ENCODE measurements around the gene TMCC1. TPM values are rescaled to one million over a fixed set of nuclear protein-coding genes. Genes with fewer than 3 reads are reported as not detected.

The TMCC1 gene
- total RNA-seq, 1 donor from 2014 or later, result 29.1 TPM

DNA sequence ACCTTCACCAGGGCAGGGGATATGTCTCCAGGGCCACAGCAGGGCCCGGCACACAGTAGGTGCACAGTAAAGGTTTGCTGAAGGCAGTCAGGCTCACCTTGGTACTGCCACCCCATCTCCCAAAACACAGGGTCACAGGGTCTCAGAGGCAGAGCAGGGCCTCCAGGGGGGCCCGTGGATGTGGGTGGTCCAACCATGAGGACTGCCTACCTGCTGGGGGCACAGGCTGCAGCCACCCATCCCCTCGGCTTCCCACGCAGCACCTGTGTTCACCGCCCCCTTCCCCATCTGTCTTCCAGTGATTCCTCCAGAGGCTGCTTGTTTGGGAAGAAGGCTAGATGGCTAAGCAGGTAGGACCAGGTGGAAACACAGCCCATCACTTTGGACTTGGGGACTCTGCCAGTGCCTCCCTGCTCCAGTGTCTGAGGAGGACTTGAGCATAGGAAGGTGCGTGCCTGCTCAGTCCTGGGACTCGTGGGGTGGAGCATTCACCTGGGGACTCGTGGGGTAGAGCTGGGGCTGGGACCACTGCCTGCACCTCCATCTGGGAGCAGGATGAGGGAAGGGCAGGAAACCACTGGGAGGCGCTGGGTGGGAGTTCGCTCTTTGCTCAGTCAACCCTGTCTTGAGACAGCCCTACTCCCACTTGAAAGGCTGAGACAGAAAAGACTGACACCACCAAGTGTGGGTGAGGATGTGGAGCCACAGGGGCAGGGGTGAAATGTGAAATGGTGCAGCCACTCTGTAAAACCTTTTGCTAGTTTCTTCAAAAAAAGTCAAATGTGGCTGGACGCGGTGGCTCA is 268.2 kb downstream of the TMCC1 start:
- intact Hi-C loops (cut with DNase I), result loop anchor here (5.0 kb wide), 1 partner anchor 183 kb away; the partner anchor contains the start of gene IFT122
- ATAC-seq, result no peak
- DNase-seq (ENCODE audit: missing footprints), result no peak

DNA sequence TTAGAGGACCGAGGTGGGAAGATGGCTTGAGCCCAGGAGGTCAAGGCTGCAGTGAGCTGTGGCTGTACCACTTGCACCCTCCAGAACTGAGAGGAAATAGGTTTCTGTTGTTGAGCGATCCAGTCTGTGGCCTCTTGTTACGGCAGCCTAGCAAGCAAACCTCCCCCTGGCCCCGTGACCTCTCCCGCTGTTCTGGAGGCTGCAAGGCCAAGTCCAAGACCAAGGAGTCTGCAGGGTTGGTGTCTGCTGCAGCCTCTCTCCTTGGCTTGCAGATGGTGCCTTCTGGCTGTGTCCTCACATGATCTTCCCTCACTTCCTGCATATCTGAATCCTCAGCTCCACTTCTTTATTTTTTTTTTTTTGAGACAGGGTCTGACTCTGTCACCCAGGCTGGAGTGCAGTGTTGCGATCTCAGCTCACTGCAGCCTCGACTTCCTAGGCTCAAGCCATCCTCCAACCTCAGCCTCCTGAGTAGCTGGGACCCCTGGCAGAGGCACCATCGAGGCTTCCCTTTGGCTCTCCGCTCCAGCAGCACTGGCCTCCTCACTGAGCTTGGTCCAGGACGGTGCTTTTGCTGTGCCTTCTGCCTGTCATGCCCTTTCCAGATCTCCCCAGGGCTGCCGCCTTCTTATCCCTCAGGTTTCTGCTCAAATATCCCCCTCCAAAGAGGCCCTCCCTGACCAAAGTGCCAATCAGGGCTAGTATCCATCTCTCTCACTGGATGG is 269.0 kb downstream of the TMCC1 start:
- no peak for DNase-seq (ENCODE audit: missing footprints)
- no peak for ATAC-seq
- intact Hi-C loops (cut with DNase I), result loop anchor here (5.0 kb wide), 1 partner anchor 182 kb away; the partner anchor contains the start of gene IFT122

DNA sequence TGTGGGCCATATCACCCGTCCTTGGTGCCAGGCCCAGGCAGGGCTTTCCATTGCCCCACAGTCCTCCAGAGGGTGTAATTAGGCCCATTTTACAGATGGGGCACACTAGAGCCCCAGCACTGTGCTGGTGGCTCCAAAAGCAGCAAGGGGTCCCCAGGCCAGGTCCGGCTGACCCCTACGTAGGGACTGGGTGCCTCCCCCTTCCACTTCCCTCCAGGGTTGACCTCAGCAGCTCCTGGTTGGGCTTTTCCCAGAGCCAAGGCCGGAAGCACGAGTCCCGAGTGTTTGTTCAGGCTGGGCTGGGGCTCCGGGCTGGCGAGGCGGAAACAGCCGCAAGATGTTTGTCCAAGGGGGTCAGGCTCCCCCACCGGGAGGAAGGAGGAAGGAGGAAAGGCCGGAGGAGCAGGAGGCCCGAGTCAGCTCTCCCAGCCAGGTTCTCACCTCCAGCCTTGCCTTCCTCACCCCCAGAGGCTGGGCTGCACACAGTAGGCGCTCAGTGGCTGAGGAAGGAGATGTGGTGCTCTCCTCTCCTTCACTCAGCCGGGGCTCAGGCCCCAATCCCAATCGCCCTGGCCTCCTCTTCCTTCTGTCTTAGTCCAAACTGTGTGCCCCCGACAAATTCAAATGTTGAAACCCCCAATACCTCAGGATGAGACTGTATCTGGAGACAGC is 269.9 kb downstream of the TMCC1 start:
- DNase-seq (ENCODE audit: missing footprints) (no peak), ATAC-seq (no peak)
- intact Hi-C loops (cut with DNase I), result loop anchor here (2.0 kb wide), 1 partner anchor 15 kb away; no protein-coding TSS in a partner anchor

DNA sequence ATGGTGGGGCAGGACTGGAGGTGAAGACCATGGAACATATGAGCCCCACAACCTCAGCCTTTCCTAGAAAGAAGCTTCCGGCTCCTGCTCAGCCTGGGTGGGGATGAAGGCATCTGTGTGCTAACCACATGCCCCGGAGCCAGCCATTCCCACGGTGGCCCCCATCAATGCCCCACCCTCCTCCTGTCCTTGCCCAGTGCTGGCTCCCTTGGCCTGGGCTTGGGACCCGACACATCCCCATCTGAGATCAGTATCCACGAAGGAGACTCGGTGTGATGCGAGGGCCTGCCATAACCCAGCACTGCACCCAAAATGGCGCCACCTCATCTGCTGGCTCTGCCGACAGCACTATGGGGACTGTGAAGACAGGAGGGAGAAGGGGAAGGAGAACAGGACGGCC is 270.6 kb downstream of the TMCC1 start:
- no peak for ATAC-seq
- DNase-seq (ENCODE audit: missing footprints), result no peak
- intact Hi-C loops (cut with DNase I), result loop anchor here (2.0 kb wide), 1 partner anchor 14 kb away; no protein-coding TSS in a partner anchor

DNA sequence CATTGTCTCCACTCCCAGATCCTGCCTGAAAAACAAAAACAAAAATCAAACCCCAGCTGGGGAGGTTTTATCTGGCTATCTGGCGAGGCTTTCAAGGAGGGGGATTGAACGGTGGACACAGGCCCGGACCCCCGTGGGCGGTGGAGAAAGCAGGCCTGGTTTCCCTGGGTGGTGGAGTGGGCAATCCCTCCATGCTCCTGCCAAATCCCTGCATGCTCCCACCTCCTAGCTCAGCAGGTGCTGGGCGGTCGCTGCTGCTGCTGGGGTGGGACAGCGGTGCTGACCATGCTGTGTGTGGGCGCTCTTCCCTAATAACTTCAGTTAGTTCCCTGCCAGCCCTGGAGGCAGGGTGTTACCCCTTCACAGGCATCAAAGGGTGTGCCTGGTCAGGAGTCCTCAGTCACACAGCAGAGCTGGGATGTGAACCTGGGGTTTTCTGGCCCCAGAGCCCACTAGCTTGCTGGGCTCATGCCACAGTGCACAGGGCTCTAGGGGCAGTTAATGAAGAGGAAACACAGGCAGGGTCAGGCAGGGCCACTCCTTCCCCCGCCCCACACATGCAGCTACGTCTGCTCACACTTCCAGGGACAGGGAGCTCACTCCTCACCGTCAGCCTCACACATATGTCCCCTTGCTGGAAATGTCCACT is 271.2 kb downstream of the TMCC1 start:
- intact Hi-C loops (cut with DNase I), result loop anchor here (2.0 kb wide), 1 partner anchor 14 kb away; no protein-coding TSS in a partner anchor
- ATAC-seq (no peak), DNase-seq (ENCODE audit: missing footprints) (no peak)

DNA sequence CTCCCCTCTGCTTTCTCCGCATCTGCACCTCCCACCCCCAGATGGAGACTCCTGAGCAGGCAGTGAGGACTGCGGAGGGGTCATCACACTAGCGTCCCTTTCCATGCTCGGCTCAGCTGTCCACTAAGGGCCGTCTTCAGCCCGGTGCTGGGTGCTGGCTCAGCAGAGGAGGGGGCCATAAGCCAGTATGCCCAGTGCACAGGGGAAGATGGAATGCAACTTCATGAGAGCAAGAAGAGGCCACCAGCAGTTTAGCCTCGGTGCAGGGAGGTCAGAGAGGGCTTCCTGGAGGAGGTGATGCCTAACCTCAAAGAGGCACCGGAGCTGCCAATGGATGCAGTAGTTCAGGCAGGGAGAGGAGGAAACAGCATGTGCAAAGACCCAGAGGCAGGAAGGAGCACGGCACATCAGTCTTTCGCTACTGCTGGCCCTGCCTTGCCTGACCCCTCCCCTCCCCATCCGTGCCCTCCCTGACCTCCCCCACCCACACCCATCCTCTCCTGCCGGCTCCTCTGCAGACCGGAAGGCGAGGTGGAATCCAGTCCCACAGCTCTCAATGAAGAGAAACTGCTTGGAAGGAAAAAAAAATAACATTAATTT is 271.8 kb downstream of the TMCC1 start:
- intact Hi-C loops (cut with DNase I), result loop anchor here (2.0 kb wide), 1 partner anchor 13 kb away; no protein-coding TSS in a partner anchor
- no peak for DNase-seq (ENCODE audit: missing footprints)
- ATAC-seq, result no peak

DNA sequence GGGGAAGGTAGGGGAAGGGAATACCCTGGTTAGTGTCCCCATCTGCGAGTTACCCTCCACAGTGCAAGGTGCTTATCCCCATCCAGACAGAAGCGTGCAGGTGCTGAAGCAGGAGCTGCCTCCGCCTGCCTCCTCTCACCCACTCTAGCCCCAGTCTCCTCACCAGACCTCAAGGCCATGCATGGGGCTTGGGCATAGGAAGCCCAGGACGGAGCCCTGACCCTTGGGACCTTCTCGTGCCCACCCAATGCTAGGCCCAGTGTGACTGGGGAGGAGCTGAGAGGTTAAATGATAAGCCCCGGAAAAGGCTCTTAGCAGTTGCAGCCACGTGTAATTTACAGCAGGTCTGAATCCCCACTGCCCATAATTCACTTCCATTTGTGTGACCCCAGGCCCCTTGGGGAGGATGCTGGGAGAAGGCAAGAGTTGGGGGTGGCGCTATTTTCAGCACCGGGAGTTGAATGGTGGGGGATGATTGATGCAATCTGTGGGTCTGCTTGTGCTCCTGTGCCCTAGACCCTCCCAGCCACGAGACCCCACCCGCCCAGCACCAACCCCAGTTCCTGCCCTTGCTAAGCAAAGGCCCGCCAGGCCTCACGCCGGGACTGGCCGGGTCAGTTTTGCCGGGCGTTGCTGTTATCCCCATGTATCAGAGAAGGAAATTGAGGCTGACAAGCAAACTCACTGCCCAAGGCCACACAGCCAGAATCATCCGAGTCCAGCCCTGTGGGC is 272.5 kb downstream of the TMCC1 start:
- DNase-seq (ENCODE audit: missing footprints), result no peak
- no peak for ATAC-seq
- intact Hi-C loops (cut with DNase I), result no loop called here

DNA sequence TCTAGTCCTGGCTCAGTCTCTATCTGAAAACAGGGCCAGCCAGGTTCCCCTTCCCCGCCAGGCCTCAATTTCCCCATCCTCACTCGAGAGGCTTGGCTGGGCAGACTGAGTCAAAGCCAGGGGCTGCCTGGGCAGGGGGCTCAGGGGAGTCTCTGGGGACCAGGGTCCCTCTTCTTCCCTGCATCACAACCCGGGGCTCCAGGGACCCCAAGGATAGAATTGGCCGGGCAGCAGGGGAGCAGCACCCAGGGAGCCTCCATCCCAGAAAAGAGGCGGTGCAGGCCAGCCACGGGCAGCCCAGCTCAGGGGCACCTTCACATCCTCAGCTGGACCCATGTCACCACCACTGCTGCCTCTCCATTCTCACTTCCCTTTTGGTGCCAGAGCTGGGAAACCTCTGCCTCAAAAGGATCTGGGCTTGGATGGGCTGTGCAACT is 273.8 kb downstream of the TMCC1 start:
- DNase-seq (ENCODE audit: missing footprints) (peak; percentile 46), ATAC-seq (no peak)
- intact Hi-C loops (cut with DNase I), result no loop called here

DNA sequence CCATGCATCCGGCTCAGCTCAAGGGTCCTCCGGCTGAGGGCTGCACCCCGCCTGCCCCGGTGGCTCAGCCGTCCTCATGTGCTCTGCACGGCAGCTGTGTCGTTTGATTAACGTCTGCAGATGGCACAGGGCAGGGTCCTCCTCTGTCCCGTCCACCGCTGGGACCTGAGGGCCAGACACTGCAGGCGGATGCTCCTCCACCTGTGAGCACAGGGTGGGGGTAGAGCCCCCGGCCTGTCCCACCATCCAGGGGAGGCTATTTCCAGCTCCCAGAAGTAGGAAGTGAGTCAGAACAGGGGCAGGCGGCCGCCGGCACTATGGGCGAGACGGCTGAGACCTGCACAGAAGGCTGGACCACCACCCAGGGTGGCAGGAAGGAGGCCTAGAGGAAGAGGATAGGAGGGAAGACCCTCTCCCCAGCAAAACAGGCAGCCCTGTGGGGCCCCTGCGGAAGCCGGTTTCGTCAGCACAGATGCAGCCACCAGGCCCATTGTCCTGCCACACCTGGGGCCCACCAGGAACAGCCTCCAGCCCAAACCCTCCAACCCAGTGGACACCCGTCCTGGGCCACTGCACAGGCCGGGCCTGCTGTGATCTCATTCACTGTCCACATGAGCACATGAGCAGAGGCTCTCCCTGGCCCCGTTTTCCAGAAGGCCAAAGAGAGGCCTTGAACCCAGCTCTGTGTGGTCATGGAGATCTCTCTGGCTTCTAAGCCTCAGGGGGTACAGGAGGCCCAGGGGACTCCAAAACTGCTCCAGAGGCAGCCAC is 274.4 kb downstream of the TMCC1 start:
- ATAC-seq (no peak), DNase-seq (ENCODE audit: missing footprints) (peak; percentile 74)
- intact Hi-C loops (cut with DNase I), result no loop called here

DNA sequence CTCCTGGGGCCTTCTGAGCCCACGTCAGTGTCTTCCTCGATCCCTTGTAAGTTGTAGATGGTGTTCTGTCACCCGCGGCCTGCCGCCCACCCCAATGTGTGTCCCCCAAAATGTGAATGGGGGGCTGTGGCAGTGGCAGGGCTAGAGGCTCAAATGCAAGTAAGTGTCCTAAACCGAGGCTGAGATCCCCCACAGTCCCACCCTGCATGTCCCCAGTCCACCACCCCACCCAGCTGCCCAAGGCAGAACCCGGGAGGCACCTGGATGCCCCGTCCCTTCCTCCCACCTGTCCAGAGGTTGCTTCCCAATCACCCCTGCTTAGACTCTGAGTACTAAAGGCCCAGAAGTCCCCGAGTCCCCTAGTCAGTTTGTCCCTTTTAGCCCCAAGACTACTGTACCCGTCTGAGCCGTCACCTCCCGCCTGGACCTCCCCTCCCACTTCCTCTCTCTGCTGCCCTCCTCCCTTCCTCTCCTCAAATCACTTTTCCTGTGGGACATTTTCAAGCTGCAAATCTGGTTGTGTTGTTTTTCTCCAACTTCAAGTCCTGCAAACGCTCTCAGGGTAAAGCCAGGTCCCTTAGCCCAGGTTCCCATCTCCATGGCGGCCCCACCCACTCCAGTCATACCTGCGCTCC is 275.2 kb downstream of the TMCC1 start:
- intact Hi-C loops (cut with DNase I), result no loop called here
- no peak for ATAC-seq
- peak; percentile 56 for DNase-seq (ENCODE audit: missing footprints)

DNA sequence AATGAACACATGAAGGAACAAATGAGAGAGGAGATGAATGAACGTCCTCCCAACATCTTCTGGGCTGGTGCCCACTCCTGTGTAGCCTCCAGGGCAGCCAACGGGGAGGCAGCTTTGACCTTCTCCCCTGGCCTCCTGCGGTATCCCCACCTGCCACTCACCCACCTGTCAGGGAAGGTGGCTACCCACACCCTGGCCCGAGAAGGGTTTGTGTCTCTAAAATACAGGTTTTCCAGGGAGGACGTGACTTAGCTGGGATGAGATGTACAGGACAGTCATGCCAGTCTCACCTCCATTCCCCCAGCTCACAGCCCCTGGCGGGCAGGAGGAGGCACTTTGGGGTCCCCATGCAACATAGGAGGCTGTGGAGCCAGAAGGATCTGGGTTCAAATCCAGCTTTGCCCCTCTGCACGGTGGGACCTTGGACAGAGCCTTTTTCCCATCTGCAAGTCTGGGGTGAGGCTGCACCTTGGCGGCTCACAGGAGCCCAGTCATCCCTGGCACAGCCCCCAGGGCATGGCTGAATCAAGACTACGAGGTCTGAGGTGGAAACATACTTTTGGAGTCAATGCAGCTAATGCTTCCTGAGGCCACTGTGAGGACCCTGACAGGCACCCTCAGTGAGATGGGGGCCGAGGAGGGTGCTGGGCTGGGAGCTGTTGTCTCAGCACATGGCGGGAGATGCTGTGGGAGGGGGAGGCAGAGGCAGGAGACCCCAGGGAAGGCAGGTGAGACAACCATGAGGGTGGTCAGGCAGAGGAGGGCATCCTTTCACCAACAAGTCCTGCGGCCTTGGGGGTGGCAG is 275.9 kb downstream of the TMCC1 start:
- no peak for ATAC-seq
- intact Hi-C loops (cut with DNase I), result no loop called here
- DNase-seq (ENCODE audit: missing footprints), result peak; percentile 50

DNA sequence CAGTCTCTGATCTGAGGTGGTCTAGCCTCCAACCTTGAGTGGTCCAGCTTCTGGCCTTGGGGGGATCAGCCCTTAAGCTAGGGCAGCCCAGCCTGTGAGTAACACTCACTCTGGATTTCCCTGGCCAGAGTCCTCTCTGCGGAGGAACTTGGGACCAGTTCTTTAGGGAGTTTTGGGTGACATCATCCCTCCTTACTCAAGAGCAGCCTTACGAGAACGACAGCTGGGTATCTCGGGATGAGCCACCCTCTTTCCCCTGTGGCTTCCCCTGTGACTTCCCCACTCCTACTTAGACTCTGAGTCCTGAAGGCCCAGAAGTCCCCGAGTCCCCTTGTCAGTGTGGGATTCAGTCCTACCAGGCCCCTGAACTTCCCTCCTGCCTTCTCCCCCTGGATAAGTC is 276.8 kb downstream of the TMCC1 start:
- peak; percentile 64 for ATAC-seq
- intact Hi-C loops (cut with DNase I), result no loop called here
- DNase-seq (ENCODE audit: missing footprints), result peak; percentile 44

DNA sequence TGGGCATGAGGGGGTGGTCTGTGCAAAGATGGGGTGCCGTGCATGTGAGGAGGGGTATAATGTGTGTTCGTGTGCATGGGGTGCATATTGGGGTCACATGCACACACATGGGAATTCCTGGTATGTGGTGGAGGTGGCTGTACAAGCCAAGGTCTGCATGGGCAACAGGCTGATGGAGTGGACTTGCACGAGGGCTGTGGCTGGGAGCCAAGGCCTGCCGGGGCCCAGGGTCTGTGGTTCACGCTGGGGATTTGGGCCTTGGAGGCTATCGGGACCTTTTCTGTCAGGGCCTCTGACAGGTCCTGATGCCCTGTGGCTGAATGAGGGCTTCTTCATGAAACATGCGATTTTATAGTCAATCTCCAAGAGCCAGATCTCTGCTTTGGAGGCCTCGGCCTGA is 277.2 kb downstream of the TMCC1 start:
- intact Hi-C loops (cut with DNase I), result no loop called here

DNA sequence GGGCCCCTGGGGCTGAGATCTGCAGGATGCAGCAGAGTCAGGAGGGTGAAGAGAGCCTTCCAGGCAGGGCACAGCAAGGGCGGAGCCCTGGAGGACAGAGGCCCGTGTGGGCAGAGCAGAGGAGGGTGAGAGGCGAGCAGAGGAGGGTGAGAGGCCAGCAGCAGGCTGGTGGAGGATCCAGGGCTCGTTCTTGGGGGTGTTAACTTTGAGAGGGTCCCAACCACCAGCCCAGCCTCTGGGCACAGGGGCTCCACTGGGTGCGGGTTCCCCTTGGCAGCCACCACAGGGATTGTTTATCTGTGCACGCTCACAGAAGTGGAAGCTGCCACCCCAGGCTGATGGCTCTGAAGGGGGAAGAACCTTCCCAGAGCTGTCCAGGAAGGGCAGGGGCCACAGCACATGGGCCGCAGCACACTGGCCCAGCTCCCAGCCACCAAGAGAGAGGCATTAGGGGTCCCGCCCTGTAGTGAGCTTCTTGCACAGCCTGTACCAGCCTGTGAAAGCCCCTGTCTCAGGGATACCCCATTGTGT is 277.7 kb downstream of the TMCC1 start:
- intact Hi-C loops (cut with DNase I), result no loop called here
- peak; percentile 58 for DNase-seq (ENCODE audit: missing footprints)
- peak; percentile 32 for ATAC-seq

More for the DNA sequence above, 277.2 kb downstream of the TMCC1 start:
- ATAC-seq (no peak), DNase-seq (ENCODE audit: missing footprints) (peak; percentile 56)

DNA sequence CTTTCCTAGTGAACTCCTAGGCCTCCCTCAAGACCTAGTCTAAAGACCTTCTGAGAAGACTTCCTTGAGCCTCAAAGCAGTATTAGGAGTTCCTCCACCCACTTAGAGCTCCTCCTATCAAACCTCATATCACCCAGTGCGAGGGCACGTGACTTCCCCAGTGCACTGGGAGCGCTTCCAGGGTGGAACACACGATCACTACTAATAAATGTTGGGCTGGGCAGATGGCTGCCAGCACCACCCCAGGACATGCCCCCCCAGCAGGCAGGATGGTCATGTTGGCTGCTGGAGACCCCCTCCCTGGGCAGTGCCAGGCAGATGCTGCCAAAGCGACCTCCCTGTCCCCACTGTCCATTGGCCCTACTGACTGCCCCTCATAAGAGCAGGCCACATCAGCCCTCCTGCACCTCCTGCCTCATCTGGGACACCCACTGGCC is 278.6 kb downstream of the TMCC1 start:
- ATAC-seq (peak; percentile 45), DNase-seq (ENCODE audit: missing footprints) (peak; percentile 82)
- intact Hi-C loops (cut with DNase I), result no loop called here
